Measurements from ENCODE around the gene CACNB4. TPM values are rescaled to one million over a fixed set of nuclear protein-coding genes. Genes with fewer than 3 reads are reported as not detected.

CACNB4 gene
- total and polyA plus RNA-seq, 9 of the 15 experiments (the other 6 are each of a cell fraction or from before 2014, with no cell fraction given), result 0.01 to 0.20 (median 0.04) TPM; not detected in 1

DNA sequence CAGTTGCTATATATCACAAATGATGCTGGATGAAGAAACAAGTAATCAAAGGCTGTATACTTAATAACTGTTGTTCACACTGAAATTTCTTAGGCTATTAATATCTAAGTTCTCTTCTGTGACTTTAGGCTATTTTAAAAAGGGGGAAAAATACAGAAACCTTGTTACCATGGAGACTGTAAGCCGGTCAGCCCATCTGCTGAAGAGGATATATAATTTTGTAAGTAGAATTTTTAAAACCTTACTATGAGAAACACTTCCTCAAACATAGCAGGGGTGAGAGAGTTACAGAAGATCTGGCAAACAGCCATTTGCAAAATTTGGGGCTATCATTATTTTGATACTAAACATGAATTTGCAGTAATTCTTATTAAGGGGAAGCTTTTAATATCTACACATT, 27.8 kb downstream of the CACNB4 start:
- no peak overlapping the region for H3K27ac ChIP-seq (ENCODE audit: extremely low read depth, low read depth, low read length)
- BruUV-seq (replicated peaks), result no TSS peak

GRCh38 chr2:152068226-152068625, 30.6 kb downstream of the CACNB4 start:
- Histone ChIP-seq H3K9ac (ENCODE audit: insufficient read depth in 1 of 2, low read depth in 2 of 2, low read length in 2 of 2) (no peak overlapping the region), H3K79me2 (ENCODE audit: control insufficient read depth, insufficient read depth, low read length) (no peaks in the 10 kb centered on the region), H3K4me1 (replicated peaks in 1 of 2; ENCODE audit: control insufficient read depth in 2 of 2, insufficient read depth in 2 of 2, low read length in 2 of 2) (no peaks in the 10 kb centered on the region), H3K9me3 (replicated peaks; ENCODE audit: control insufficient read depth, insufficient read depth, low read depth, low read length) (no peaks in the 10 kb centered on the region), H3K27me3 (ENCODE audit: control insufficient read depth in 2 of 2, insufficient read depth in 2 of 2, low read length in 2 of 2) (peaks cover 3 to 5% of the 10 kb centered on the region in 2 experiments; a peak in 2 of 5 replicates), H3K4me2 (ENCODE audit: insufficient read depth, low read length) (no peak overlapping the region), H3K4me3 (no peak overlapping the region), H4K20me1 (replicated peaks; ENCODE audit: control insufficient read depth, insufficient read depth, low read length) (no peaks in the 10 kb centered on the region), H3K27ac (ENCODE audit: extremely low read depth, low read depth, low read length) (no peak overlapping the region), H2AFZ (ENCODE audit: low read depth, low read length) (no peak overlapping the region), H3K36me3 (ENCODE audit: control insufficient read depth, insufficient read depth, low read length) (no peaks in the 10 kb centered on the region), H3K9me1 (ENCODE audit: control insufficient read depth, insufficient read depth, low read length) (no peaks in the 10 kb centered on the region)
- intact Hi-C loops (cut with micrococcal nuclease), result no loop called here
- no TSS peak for BruUV-seq (replicated peaks)
- ChIA-PET CTCF (ENCODE audit: low intra/inter-chr PET ratio) (no interaction called here), POLR2A (no interaction called here)
- ATAC-seq, result no peak
- no peak for FAIRE-seq
- no peak for DNase-seq (ENCODE audit: extremely low read depth in 1 of 4, low spot score in 3 of 4)
- in situ Hi-C loops (cut with MboI), result loop anchor here (25.0 kb wide), 1 partner anchor 1444 kb away; no protein-coding TSS in a partner anchor
- WGBS (ENCODE audit: insufficient coverage, low coverage, missing lambda C conversion rate), result 2% methylated on average over 2 of the region's 2 CpGs
- TF ChIP-seq HNRNPUL1 (IDR thresholded peaks at IDR 0.05; ENCODE audit: low read length) (no peak), SMARCE1 (IDR thresholded peaks at IDR 0.05) (no peak), ELF2 (CRISPR knock-in tag; IDR thresholded peaks at IDR 0.05) (no peak), PYGO2 (tag; IDR thresholded peaks at IDR 0.05) (no peak), CTCFL (IDR thresholded peaks at IDR 0.05; ENCODE audit: borderline replicate concordance, insufficient read depth, low read depth, low read length, poor library complexity, severe bottlenecking) (no peak), ZC3H4 (CRISPR knock-in tag; IDR thresholded peaks at IDR 0.05; ENCODE audit: borderline replicate concordance) (no peak), GABPB1 (CRISPR knock-in tag; IDR thresholded peaks at IDR 0.05) (no peak), U2AF2 (optimal IDR thresholded peaks at IDR 0.05; ENCODE audit: low read depth, low read length) (no peak), NFATC3 (IDR thresholded peaks at IDR 0.05) (no peak), ZNF699 (CRISPR knock-in tag; IDR thresholded peaks at IDR 0.05; ENCODE audit: insufficient replicate concordance) (no peak)

More for the DNA sequence above, 27.8 kb downstream of the CACNB4 start:
- ATAC-seq (no peak), DNase-seq (ENCODE audit: extremely low read depth in 1 of 4, low spot score in 3 of 4) (no peak), FAIRE-seq (no peak)
- POLR2A ChIA-PET, result no interaction called here
- Histone ChIP-seq H3K79me2 (ENCODE audit: control insufficient read depth, insufficient read depth, low read length) (no peaks in the 10 kb centered on the region), H3K4me3 (no peak overlapping the region), H2AFZ (ENCODE audit: low read depth, low read length) (no peak overlapping the region), H3K4me2 (ENCODE audit: insufficient read depth, low read length) (no peak overlapping the region), H3K4me1 (replicated peaks in 1 of 2; ENCODE audit: control insufficient read depth in 2 of 2, insufficient read depth in 2 of 2, low read length in 2 of 2) (no peaks in the 10 kb centered on the region), H3K36me3 (ENCODE audit: control insufficient read depth, insufficient read depth, low read length) (no peaks in the 10 kb centered on the region), H3K9me1 (ENCODE audit: control insufficient read depth, insufficient read depth, low read length) (no peaks in the 10 kb centered on the region), H3K27me3 (ENCODE audit: control insufficient read depth in 2 of 2, insufficient read depth in 2 of 2, low read length in 2 of 2) (peaks cover 6 to 17% of the 10 kb centered on the region in 2 experiments; a peak in 3 of 5 replicates), H3K9me3 (replicated peaks; ENCODE audit: control insufficient read depth, insufficient read depth, low read depth, low read length) (no peaks in the 10 kb centered on the region), H4K20me1 (replicated peaks; ENCODE audit: control insufficient read depth, insufficient read depth, low read length) (no peaks in the 10 kb centered on the region; the same call in 1 of the 2 replicates), H3K9ac (ENCODE audit: insufficient read depth in 1 of 2, low read depth in 2 of 2, low read length in 2 of 2) (no peak overlapping the region)
- CTCF ChIA-PET (ENCODE audit: low intra/inter-chr PET ratio), result no interaction called here
- intact Hi-C loops (cut with micrococcal nuclease), result no loop called here
- in situ Hi-C loops (cut with MboI), result loop anchor here (25.0 kb wide), 1 partner anchor 1441 kb away; no protein-coding TSS in a partner anchor
- WGBS (ENCODE audit: insufficient coverage, low coverage, missing lambda C conversion rate), result 9% methylated on average over 1 of the region's 1 CpG
- peak; percentile 46 for TF ChIP-seq RFX1 (IDR thresholded peaks at IDR 0.05)
- TF ChIP-seq DMBX1 (CRISPR knock-in tag; IDR thresholded peaks at IDR 0.05; ENCODE audit: borderline replicate concordance), result no peak

All from K562 (cell line).